SIG-M5 treated with dmso at 0.1 percent for 504 hours (cell line): Measurements from ENCODE around the gene RHEB.
A peak's percentile ranks its signal among the peaks of the same experiment; 100 is the strongest.
"Not testable (repeated sequence)": the region's sequence is repeated elsewhere in the genome, so short reads cannot be mapped to it uniquely, and the experiment has no call there.

Experiments
- DNase-seq: peaks from one replicate; lab custom pipeline; 2025; ENCODE audit not compliant: unreplicated experiment; lab: John Stamatoyannopoulos, UW

RHEB gene, protein sequence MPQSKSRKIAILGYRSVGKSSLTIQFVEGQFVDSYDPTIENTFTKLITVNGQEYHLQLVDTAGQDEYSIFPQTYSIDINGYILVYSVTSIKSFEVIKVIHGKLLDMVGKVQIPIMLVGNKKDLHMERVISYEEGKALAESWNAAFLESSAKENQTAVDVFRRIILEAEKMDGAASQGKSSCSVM

DNA sequence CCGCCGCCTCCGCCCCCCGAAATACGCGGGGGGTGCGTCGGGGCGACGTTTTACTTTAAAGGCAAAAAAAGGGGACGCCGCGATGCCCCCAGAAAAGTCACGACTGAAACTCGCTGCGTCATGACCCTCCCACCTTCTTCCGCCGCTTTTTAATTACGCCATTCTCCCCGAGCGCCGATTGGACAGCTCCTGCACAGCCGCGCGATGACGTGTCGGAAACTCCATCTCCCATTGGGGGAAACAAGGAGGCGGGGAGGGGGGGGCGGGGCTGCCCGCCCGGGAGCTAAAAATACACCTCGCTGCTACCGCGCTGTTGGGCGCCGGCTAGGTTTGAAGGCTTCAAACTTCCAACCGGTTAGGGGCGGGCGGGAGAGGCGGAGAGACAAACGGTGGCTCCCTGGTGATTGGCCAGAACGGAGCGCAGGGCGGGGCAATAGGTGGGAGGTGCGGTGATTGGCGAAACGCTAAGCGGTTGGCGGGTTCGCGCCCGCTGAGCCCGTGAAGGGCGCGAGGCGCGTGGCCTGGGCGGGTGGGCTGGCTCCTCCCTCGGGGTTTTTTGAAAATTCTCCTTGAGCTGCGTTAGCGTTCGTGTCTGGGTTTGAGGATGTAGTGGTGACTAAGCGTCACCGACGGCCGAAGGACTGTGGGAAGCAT is at the start of gene RHEB:
Gene RHEB (minus strand): TSS at position 131 of the 654 bp plus-strand sequence. CDS start 384 bp downstream, outside the sequence.
- DNase-seq = peak; percentile 96

DNA sequence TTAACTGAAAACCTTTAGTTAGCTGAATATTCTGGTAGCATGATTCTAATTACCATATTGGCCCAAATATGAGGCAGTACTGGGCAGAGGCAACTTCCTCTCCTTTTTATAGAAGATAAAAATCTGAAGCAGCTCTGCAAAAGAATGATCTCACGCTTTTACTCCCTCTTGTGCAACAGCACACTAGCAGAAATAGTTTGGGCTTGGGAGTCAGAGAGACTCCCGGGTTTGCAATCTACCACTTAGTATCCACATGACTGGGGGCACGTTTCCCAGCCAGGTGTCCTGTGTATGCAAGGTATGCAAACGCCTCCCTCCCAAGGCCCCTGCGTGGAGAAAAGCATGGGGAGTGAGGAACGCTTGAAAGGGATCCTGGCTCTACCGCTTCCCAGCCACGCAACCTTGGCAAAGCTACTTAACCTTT is 47.2 kb upstream of the RHEB start:
- DNase-seq = peak; percentile 76

DNA sequence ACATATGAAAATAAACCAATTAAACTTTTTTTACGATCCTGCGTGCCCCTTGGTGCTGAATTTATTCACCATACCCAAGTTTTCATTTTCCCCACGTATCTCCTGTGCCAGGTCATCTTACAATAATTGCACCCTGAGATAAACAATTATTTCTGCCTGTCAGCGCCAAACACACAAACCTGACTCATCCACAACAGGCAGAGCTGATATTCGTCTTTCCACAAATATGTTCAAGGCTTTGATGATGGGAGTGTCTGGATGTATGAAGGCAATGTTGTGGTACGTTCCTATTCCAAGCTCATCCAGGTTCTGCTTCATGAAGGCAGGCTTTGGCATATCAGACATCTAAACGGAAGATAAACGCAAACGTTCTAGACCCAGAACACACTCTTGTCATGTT is 45.8 kb upstream of the RHEB start:
- DNase-seq = no peak

DNA sequence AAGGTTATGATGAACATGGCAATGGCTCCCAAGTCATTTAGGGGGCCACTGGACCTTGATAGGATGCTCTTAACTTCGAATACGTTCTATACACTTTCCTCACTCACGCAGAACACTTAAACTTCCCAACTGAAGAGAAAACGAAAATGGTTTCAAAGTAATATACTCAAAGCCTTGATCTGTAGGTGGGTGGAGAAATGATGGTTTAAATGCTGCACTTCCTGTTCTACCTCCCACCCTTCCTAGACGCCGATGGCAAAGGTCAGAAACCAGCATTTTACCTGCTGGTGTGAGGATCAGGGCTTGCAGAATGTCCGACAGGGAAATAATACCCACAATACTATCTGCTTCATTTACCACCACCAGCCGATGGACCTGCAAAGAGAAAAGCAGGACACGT is 40.5 kb upstream of the RHEB start:
- DNase-seq = no peak

DNA sequence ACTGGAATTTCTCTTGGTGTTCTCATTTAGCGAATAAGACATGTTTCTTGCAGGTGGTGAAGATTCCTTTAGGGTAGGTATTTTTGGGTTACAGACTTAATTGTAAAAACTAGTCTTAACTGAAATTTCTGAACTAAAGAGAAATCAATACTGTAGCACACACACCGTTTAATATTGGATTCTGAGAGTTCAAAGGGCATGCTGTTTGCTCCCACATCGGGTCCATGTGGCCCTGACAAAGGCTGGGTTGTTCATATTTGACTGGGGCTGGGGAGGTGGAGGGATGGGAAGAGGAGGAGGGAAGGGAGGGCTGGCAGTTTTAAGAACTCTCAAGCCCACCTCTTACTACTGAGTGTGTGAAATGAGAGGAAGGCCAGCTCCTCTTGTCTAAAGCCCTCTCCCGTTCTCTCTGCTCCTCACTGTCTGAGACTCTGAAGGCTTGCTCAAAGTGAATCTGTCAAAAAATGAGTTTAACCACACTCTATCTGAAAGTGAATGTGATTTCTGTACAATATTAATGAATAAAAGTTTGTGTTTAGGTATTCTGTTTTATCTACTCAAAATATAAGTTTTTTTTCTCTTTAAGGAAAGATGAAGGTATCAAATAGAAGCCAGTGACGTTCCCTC is 40.0 kb upstream of the RHEB start:
- no peak for DNase-seq

DNA sequence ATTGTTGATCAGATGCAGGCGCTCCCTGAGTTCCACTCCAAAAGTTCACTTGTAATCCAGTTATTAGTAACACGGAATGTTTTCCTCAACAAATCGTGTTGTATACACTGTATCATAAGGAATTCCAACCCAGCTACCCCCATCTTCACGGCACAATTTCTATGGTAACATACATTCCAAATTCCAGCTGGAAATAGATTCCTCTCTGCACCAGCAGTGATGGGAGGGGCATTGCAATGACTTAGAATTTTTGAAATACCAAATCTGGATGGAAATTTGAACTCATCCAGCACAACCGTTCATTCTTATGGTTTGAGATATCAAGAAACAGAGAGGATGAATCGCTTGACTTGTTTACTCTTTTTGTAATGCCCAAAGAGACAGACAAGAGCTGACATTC is 38.9 kb upstream of the RHEB start:
- DNase-seq = no peak

DNA sequence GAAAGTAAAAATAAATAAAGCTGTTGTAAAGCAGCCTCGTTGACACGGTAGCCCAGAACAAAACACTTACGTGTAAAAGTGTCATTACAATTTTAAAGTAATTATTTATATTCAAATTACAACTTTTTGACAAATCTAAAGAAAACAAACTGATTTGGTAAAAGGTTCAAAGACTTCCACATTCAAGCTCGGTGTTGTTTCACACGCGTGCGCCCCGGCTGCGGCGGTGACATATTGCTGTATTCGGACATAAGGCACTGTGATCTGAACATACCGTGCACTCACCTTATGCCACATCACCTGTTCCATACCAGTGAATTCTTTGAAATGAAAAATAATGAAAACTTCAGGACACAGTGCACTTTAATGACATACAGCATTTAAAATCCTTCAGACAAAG is 36.9 kb upstream of the RHEB start:
- no peak for DNase-seq

DNA sequence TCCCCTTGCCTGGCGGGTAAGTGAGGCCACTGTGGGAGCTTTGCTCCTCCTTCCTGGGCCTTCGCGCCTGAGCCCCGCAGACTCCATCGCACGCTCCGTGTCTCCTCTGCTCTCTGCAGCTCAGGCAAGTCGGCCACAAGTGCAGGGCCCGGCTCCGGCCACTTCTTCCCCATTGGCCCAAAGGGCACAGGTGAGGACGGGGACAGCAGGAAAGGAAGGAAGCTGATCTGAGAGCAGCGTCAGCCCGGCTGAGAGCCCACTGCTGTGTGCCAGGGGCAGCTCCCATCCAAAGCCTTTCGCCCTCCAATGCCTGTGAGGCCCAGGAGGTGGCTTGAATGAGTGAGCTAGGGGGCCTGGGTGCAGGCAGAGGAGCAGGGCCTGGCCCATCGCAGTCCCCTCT is 33.7 kb upstream of the RHEB start:
- no peak for DNase-seq

DNA sequence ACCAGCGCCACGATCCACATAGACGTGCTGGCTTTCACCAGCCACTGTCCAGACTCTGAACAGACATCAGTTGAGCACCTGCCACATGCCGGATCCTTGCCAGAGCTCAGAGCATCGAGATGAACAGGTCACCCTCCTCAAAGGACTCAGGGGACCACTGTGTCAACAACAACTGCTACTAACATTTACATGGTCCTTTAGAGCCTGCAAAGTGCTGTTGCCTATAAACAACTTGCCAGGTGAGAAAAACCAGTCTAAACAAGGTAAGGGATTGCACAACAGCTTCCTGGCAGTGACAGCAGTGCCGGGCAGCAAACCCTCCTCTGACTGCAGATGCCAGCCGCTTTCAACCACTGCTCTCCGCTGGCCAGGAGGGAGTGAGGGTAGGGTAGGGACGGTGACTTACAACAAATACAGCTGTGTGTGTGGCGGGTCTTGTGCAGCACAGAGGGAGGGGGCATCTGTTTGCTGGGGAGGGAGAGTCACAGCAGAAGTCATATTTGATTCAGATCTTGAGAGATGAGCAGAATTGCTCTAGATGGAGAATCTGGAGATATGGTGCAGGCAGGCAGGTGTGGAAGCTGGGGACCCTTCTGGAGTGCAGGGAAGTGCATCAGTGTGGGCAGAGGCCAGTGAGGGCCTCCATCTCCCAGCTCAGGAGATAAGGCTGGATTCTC is 32.8 kb upstream of the RHEB start:
- peak; percentile 30 for DNase-seq

DNA sequence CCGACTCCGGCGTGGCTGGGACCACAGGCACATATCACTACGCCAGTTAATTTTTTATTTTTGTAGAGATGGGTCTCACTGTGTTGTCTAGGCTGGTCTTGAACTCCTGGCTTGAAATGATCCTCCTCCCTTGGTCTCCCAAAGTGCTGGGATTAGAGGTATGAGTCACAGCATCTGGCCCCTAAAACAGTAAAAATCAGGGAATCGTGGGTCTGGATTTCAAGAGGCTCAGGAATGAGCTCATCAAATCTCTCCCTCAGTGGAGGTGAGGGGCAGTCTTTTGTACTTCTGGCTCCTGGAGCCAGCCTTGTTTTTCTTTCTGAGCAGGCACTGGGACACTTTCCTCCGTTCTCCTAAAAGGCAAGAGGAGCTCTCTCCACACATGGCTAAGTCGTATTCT is 32.1 kb upstream of the RHEB start:
- no peak for DNase-seq

DNA sequence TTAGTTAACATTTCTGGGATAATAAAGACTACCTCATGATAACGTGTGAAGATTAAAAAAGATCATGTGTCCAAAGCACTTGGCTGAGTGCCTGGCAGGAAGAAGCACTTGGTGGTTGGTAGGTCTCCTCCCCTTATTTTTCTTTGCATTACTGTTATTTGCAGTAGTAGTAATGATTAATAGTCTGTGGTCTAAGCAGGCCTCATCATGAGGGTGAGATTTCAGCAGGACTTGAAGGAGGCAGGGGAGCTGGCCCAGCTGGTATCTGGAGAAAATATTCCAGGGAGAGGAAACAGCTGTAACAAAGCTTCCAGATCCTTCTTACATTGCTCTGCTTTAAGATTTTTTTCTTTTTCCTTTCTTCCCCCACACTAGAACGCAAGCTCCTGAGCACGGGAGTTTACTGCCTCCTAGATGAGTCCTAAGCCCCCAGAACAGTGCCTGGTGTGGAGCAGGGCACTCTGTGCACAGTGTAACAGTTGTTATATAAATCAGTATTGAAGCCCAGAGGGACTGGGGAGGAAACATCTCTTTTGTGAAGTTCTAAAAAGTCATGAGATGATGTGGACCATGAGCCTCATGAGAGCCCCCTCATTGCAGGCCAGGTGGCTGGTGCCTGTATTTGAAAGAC is 31.1 kb upstream of the RHEB start:
- no peak for DNase-seq

DNA sequence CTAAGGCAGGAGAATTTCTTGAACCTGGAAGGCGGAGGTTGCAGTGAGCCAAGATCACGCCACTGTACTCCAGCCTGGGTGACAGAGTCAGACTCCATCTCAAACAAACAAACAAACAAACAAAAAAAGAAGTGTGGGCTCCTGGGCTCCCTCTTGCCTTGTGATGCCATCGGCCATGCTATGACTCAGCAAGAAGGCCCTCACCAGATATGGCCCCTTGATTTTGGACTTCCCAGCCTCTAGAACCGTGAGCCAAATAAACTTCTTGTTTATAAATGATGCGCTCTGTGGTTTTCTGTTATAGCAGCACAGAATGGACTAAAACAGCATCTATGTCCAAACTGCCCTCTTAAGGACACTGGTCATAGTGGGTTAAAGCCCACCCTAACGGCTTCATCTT is 29.9 kb upstream of the RHEB start:
- no peak for DNase-seq

DNA sequence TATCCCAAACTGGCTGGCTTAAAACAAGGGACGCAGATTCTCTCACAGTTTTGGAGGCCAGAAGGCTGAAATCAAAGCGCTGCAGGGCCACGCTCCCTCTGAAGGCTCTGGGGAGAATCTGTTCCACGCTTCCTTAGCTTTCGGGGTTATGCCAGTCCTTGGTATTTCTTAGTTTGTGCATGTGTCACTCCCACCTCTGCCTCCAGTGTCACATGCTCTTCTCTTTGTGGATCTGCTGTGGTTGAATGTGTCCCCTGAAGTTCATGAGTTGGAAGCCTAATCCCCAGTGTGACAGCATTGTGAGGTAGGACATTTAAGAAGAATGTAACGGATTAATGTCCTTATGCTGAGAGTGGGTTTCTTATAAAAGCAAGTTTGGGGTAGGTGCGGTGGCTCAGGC is 29.4 kb upstream of the RHEB start:
- no peak for DNase-seq

DNA sequence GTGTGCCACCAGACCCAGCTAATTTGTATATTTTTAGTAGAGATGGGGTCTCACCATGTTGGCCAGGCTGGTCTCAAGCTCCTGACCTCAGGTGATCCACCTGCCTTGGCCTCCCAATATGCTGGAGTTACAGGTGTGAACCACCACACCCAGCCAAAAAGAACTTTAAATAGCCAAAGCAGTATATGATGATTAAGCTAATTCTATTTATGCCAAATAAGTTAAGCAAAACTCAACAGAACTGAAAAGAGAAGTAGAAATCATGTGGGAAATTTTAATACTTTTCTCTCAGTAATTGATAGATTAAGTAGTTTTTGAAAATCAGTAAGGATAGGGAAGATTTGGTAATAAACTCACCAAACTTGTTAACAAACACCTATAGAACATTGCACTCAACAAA is 24.5 kb upstream of the RHEB start:
- no peak for DNase-seq

DNA sequence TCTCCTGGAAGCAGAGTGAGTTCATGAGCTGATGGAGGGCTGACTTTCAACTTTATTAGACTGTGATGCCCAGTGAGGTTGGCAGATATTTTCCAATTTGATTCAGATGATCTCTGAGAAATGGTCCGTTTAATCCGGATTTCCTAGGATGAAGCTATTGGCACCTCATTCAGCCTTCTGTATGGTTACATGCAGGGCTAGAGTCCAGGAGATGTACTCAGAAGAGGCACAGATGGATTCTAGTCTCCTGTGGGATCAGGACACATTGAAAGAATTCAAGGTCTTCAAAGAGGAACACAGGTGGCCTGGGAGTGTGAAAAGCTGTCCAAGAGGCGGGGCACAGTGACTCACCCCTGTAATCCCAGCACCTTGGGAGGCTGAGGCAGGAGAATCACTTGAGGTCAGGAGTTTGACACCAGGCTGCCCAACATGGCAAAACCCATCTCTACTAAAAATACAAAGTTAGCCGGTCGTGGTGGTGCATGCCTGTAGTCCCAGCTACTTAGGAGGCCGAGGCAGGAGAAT is 23.0 kb upstream of the RHEB start:
- DNase-seq = no peak

DNA sequence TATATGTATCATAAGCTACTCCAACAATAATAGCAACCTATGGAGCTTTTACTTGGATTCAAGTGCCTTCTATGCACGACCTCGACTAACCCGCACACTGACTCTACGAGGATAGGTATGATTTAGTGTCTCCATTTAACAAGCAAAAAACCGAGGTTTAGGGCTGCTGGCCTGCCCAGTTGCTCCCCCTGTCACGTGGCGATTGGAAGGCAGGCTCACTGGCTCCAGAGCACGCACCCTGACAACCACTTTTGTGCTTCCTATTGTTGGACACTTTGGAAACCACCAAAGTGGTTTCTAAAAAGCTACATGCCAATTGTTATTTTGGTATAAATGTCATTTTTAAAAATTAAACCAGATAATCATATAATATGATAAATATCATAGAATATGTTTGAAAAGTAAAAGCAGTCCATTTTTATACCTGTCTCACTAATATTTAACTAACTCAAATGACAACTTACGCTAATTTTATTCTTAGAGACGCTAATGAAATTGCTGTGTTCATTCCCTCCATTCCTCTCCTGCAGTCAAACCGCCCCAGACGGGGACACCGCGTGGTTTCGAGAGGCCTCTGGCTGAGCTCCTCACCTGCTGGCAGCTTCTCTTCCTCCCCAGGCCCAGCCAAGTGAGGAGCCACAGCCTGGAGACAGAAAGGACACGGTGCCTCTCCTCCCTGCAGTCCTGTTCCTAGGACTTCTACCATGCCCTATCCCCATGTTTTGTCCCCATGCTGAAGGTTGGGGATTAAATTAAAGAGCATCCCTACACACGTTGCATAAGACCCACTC is 22.2 kb upstream of the RHEB start:
- no peak for DNase-seq

DNA sequence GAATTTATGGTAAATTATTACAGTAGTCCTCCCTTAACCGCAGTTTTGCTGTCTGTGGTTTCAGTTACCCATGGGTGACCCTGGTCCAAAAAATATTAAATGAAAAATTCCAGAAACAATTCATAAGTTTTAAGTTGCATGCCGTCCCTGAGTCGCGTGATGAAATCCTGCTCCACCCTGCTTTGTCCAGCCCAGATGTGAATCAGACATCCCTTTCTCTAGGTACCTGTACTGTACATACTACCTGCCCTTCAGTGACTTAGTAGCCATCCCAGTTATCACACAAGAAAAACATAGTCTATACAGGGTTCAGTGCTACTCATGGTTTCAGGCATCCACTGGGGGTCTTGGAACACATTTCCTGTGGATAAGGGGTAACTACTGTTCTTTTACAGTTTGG is 20.5 kb upstream of the RHEB start:
- no peak for DNase-seq

DNA sequence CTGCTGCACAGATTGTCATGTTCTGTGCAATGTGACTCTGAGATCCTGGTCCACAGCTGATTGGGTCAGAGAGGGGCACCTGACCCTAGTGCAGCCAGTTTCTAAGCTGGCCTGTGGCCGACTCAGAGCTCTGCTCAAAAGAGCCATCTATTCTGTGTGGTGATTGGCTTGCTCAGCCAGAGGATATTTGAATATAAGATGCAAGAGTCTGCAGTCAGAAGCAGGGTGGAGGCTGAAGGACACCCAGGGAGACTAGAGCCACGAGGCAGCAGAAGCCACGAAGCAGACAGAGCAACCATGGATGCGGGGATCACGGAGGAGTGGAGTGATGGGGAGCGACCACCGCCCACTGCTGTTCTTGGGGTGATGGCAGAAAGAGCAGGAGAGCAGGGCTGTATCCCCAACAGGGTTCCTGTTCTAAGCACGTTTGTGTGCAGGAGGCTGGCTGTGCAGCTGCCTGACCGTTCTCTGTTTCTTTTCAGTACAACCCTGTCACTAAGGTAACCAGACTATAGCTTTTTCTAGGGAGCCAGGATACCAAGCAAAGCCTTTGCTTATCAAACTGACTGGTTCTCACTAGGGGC is 19.5 kb upstream of the RHEB start:
- DNase-seq = no peak

DNA sequence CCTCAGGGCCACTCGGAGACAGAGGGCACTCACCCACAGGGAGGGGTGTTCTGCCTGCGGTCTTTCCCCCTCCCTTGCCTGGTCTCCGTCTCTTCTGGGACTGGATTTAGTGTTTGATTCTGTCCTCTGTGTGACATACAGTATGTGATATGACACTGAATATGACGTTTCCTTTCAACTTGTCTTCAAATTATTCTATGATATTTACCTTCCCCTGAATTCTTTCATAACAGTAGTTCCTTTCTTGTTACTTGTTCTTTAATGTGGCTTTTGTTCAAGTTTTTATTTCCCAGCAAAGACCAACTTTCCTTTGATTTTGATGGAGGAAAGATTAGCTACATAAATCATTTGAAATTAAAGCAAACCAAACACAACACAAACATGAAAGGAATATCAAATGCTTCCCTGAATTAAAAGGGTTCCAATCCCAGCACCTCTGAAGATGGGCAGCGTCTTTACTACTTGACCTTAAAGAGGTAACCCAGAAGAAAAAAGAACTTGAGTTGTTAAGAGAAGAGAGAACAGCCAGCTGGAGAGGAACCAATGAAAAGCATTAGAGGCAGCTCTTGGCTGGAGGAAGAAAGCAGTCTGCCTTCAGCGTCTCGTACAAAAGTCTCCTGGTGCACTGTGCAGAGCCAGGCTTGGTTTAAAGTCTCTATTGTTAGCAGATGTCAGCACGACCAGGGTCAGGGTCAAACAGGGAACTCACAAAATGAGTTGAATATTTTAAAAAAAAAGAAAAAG is 18.3 kb upstream of the RHEB start:
- no peak for DNase-seq

DNA sequence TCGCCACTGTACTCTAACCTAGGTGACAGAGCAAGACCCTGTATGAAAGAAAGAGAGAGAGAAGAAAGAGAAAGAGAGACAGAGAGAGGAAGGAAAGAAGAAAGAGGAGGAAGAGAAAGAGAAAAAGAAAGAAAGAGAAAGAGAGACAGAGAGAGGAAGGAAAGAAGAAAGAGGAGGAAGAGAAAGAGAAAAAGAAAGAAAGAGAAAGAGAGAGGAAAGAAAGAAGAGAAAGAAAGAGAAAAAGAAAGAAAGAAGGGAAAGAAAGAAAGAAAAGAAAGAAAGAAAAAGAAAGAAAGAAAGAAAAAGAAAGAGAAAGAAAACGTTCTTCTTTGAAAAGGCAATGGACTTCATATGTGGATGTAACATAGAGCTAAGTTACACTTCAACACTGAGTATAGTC is 16.5 kb upstream of the RHEB start:
- not testable (repeated sequence) for DNase-seq
